ENCODE measurements around the gene VSIG10. TPM values are rescaled to one million over a fixed set of nuclear protein-coding genes. Genes with fewer than 3 reads are reported as not detected.

Gene VSIG10
- polyA plus RNA-seq, 3 donors: 1.5 to 2.3 (median 1.5) TPM

DNA sequence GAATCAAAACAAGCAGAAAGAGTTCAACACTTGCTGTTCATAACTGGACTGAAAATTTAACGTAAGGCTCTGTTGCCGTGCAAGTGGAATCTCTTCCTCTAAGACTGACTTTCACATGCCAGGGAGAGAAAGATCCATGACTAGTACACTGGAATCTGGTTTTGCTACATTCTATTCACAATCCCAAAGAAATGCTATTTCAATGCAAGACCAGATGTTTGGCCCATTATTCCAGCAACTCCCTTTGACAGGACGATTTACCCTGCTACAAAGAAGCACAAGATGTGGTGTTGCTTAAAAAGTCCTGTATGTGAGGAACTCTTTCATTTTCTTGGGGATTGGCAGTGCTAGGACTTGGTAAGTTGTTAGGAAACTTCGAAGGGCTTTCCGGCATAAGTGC is 69.9 kb downstream of the VSIG10 start:
- Mint-ChIP-seq H3K4me1 (peaks cover 1% of the 10 kb centered on the region), H3K27ac (no peak overlapping the region), H3K4me3 (no peak overlapping the region), H3K36me3 (peaks cover 73 to 87% of the 10 kb centered on the region in 2 donors), H3K27me3 (ENCODE audit: low read depth in 3 of 3) (no peaks in the 10 kb centered on the region), H3K9me3 (peaks cover 0 to 3% (median 0%) of the 10 kb centered on the region in 7 donors)
- H3K4me3 ChIP-seq (replicated peaks in 1 of 3; ENCODE audit: low read depth in 2 of 3, low read length in 3 of 3): no peak overlapping the region
- no peak for DNase-seq
- no peaks in the 10 kb centered on the region for H3K9me3 ChIP-seq (replicated peaks in 1 of 2; ENCODE audit: control insufficient read depth in 1 of 2, insufficient read depth in 1 of 2, low read length in 2 of 2)
- H3K36me3 ChIP-seq (replicated peaks in 1 of 2; ENCODE audit: control insufficient read depth in 1 of 2, insufficient read depth in 2 of 2, low read length in 2 of 2): peaks cover 74 to 100% of the 10 kb centered on the region in 2 donors
- H3K9ac ChIP-seq (ENCODE audit: insufficient read depth, low read length, poor library complexity, severe bottlenecking): no peak overlapping the region
- no peak overlapping the region for H3K4me2 ChIP-seq (replicated peaks; ENCODE audit: extremely low read depth, low read length, poor library complexity, severe bottlenecking)
- H3K27me3 ChIP-seq (ENCODE audit: control insufficient read depth in 2 of 2, insufficient read depth in 2 of 2, low read length in 2 of 2): no peaks in the 10 kb centered on the region
- intact Hi-C loops (cut with micrococcal nuclease): no loop called here
- WGBS (ENCODE audit: insufficient coverage): 98% methylated on average over 5 of the region's 5 CpGs
- H3K79me2 ChIP-seq (ENCODE audit: insufficient read depth, low read length): no peaks in the 10 kb centered on the region
- H2AFZ ChIP-seq (ENCODE audit: insufficient read depth, low read depth, low read length, poor library complexity, severe bottlenecking): no peak overlapping the region
- H4K20me1 ChIP-seq (ENCODE audit: insufficient read depth, low read length): no peaks in the 10 kb centered on the region
- no peak overlapping the region for H3K27ac ChIP-seq (ENCODE audit: low read depth in 1 of 2, low read length in 2 of 2)
- no peaks in the 10 kb centered on the region for H3K4me1 ChIP-seq (ENCODE audit: control insufficient read depth in 1 of 2, insufficient read depth in 2 of 2, low read length in 2 of 2)
- TF ChIP-seq, protein P1, sequence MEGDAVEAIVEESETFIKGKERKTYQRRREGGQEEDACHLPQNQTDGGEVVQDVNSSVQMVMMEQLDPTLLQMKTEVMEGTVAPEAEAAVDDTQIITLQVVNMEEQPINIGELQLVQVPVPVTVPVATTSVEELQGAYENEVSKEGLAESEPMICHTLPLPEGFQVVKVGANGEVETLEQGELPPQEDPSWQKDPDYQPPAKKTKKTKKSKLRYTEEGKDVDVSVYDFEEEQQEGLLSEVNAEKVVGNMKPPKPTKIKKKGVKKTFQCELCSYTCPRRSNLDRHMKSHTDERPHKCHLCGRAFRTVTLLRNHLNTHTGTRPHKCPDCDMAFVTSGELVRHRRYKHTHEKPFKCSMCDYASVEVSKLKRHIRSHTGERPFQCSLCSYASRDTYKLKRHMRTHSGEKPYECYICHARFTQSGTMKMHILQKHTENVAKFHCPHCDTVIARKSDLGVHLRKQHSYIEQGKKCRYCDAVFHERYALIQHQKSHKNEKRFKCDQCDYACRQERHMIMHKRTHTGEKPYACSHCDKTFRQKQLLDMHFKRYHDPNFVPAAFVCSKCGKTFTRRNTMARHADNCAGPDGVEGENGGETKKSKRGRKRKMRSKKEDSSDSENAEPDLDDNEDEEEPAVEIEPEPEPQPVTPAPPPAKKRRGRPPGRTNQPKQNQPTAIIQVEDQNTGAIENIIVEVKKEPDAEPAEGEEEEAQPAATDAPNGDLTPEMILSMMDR (IDR thresholded peaks at IDR 0.05): no peak

DNA sequence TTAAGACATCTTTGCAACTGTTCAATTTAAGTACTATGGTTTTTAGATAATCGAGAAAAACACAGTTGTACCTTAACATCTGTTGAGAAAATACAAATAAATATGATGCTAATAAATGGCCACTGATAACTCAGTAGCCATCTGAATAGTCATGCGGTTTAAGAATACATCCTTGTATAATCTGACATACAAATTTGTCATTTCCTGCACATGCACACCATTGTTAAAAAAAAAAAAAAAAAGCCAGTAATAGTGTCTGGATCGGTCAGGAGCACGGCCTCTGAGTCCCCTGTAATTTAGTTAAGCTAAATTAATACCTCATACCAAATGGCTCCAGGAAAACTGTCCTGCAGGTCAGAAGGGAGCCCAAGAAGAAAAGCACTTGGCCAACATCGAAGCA is 70.5 kb downstream of the VSIG10 start:
- Histone ChIP-seq H3K4me2 (replicated peaks; ENCODE audit: extremely low read depth, low read length, poor library complexity, severe bottlenecking) (no peak overlapping the region), H3K4me1 (ENCODE audit: control insufficient read depth in 1 of 2, insufficient read depth in 2 of 2, low read length in 2 of 2) (no peaks in the 10 kb centered on the region), H2AFZ (ENCODE audit: insufficient read depth, low read depth, low read length, poor library complexity, severe bottlenecking) (no peak overlapping the region), H3K27ac (ENCODE audit: low read depth in 1 of 2, low read length in 2 of 2) (no peak overlapping the region), H3K36me3 (replicated peaks in 1 of 2; ENCODE audit: control insufficient read depth in 1 of 2, insufficient read depth in 2 of 2, low read length in 2 of 2) (peaks cover 72 to 100% of the 10 kb centered on the region in 2 donors), H3K9me3 (replicated peaks in 1 of 2; ENCODE audit: control insufficient read depth in 1 of 2, insufficient read depth in 1 of 2, low read length in 2 of 2) (no peaks in the 10 kb centered on the region), H3K9ac (ENCODE audit: insufficient read depth, low read length, poor library complexity, severe bottlenecking) (no peak overlapping the region), H3K4me3 (replicated peaks in 1 of 3; ENCODE audit: low read depth in 2 of 3, low read length in 3 of 3) (no peak overlapping the region), H3K27me3 (ENCODE audit: control insufficient read depth in 2 of 2, insufficient read depth in 2 of 2, low read length in 2 of 2) (no peaks in the 10 kb centered on the region), H4K20me1 (ENCODE audit: insufficient read depth, low read length) (no peaks in the 10 kb centered on the region), H3K79me2 (ENCODE audit: insufficient read depth, low read length) (no peaks in the 10 kb centered on the region)
- Mint-ChIP-seq H3K27ac (no peak overlapping the region), H3K9me3 (peaks cover 0 to 3% (median 0%) of the 10 kb centered on the region in 7 donors), H3K36me3 (peaks cover 75 to 89% of the 10 kb centered on the region in 2 donors), H3K4me1 (peaks cover 1% of the 10 kb centered on the region), H3K27me3 (ENCODE audit: low read depth in 3 of 3) (no peaks in the 10 kb centered on the region), H3K4me3 (no peak overlapping the region)
- intact Hi-C loops (cut with micrococcal nuclease): no loop called here
- DNase-seq: no peak
- TF ChIP-seq, protein P1 (IDR thresholded peaks at IDR 0.05): no peak
- 100% methylated on average over 1 of the region's 5 CpGs for WGBS (ENCODE audit: insufficient coverage)

All from CD14-positive monocyte (primary cell).